Cortex of kidney (tissue), 1 donor: Measurements from ENCODE around the gene UBIAD1.
"Not testable (repeated sequence)": the region's sequence is repeated elsewhere in the genome, so short reads cannot be mapped to it uniquely, and the experiment has no call there.

ENCODE experiments used
- DNase-seq: peaks from one replicate; lab custom pipeline; 2025; lab: John Stamatoyannopoulos, UW

The UBIAD1 gene, protein sequence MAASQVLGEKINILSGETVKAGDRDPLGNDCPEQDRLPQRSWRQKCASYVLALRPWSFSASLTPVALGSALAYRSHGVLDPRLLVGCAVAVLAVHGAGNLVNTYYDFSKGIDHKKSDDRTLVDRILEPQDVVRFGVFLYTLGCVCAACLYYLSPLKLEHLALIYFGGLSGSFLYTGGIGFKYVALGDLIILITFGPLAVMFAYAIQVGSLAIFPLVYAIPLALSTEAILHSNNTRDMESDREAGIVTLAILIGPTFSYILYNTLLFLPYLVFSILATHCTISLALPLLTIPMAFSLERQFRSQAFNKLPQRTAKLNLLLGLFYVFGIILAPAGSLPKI

DNA sequence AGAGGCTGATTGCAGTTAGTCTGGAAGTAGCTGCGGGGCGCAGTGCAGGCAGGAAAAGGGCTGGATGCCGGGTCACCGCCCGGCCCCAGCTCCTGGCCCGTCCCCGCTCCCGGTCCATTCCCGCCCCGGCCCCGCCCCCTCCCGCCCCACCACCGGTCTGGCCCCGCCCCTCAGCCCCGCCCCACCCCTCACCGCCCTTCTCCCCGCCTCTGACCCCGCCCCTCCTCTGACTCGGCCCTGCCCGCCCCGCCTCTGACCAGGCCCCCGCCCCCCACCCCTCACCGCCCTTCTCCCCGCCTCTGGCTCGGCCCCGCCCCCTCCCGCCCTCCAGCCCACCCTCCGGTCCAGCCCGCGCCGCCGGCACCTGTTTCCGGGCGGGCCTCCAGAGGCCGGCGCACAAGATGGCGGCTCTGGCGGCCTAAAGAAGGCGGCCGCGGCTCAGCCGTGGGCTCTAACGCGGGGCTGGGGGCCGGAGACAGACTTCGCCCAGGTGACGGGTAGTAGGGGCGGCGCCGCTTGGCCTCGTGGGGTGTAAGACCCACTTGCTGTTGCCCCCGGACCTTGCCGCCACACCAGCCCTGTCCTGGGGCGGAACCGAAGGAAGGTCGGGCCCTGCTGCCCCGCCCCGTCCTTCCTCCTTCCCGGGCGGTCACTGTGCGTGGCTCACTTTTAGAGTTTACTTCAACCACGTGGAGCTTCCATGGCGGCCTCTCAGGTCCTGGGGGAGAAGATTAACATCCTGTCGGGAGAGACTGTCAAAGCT is at the start of gene UBIAD1:
Gene UBIAD1 (plus strand): TSS at position 367 of the 763 bp plus-strand sequence. CDS start 334 bp downstream, at position 701.
- DNase-seq = no peak

DNA sequence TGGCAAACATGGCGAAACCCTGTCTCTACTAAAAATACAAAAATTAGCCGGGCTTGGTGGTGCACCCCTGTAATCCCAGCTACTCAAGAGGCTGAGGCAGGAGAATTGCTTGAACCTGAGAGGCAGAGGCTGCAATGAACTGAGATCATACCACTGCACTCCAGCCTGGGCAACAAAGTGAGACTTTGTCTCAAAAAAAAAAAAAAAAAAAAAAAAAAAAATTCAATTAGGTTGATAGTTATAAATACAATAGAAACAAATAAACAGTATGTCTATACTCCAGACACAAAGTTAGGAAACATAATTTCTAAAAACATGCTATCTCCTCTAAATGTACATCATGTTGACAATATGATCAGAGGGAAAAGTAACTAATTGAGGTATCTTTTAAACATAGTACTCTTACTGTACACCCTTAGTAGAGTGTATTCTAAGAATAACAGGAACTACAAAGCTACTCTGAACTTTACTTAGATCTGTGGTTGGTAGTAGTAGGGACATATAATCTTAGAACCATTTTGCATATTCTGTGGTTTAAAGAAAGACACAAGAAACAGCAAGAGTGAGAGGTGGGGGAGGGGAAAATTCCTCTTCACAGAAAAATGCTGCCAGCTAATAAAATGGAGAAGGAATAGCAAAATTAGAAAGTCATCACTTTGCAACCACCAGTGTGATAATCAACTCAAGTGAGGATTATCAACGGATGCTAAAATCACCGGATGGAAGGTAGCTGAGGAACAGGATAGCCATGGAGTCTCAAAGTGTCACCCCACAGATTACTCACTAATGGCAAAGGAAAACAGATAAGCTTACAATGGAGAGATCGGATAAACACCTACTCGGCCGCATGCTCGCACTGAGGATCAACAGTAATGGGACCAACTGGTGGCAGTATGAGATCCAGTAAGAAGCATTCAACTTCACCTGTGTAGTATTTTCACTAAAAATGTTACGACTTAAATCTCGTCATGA is 45.6 kb upstream of the UBIAD1 start:
- DNase-seq = no peak

DNA sequence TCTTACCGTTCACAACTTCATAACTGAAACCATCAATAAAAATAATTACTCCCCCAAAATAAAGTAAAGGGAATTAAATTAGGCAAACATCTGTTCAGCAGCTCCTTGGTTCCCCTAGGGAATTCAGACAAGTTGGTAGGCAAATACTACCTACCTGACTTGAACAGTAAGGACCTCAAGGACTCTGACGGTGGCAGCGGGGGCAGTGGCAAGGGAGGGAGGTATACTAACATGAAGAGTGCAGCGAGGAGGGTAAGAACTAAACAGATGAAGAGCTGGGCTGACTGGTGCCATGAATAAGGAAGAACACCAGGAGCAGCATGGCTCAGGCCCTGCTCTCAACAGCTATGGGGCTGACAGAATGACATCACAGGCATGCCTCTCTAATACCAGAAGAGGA is 43.8 kb upstream of the UBIAD1 start:
- no peak for DNase-seq

DNA sequence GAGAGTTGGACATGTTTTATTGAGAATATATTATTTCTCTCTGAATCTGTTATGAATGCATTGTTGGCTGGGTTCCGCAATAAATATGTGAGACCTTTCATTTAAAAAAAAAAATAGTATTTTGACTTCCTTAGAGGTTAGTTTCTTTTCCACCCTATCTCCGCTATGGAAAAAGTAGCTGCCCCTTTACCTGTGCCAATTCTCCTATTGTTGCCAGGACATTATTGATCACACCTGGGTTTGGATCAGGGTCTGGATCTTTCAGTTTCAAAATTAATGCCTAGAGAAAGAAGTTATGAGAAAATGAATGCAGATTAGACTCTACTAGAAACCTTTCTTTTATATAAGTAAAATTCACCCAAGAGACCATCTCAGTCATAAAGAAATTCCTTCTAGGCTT is 39.8 kb upstream of the UBIAD1 start:
- no peak for DNase-seq

DNA sequence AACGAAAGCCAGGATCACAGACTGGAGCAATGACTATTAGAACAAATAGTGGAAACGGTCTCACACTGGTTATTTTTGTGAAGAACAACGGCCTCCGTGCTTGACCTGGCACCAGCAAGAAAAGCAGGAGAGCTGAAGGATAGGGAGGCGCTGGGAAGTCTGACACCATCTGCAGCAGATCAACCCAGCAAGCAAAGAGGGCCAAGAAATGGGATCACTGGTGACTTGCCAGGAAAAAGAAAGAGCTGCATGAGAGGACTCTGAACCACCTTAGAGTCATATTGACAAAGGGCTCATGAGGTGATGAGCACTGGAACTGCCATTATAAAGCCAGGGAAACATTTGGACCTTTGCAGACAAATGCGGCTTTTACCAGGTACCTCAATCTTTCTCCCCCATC is 35.6 kb upstream of the UBIAD1 start:
- DNase-seq = no peak

DNA sequence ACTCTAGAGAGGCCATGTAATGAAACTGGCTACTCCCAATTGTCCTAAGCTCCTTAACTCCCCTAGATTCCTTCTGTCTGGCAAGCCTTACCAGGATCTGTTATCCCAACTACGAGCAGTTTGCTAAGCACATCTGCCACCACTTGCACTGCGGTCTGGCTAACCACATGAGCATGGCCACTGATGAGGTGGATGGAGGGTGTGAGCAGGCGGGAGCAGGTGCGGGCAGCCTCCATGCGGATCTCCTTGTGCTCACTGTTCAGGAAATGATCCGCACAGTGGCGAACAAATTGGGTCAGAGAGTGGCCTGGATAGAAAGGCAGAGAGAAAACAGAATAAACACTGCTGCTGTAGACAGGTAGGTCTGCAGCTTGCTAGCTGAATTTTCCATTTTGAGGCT is 34.7 kb upstream of the UBIAD1 start:
- no peak for DNase-seq

DNA sequence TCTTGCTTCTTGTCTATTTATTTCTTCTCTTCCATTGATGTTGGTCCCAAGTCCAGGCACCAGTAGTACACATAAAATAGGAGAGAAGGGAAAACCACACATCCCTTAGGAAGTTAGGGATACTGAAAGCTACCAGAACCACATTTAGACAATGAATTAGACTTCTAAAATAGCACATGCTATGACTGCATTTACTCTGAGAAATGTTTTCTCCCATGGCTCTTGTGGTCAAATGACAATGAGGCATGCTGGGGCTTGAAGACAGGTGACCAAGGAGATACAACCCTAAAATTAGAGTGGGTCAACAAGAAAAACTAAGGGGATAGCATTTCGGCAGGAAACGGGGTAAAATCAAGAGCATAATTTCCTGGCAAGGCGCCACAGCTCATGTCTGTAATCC is 27.8 kb upstream of the UBIAD1 start:
- no peak for DNase-seq

DNA sequence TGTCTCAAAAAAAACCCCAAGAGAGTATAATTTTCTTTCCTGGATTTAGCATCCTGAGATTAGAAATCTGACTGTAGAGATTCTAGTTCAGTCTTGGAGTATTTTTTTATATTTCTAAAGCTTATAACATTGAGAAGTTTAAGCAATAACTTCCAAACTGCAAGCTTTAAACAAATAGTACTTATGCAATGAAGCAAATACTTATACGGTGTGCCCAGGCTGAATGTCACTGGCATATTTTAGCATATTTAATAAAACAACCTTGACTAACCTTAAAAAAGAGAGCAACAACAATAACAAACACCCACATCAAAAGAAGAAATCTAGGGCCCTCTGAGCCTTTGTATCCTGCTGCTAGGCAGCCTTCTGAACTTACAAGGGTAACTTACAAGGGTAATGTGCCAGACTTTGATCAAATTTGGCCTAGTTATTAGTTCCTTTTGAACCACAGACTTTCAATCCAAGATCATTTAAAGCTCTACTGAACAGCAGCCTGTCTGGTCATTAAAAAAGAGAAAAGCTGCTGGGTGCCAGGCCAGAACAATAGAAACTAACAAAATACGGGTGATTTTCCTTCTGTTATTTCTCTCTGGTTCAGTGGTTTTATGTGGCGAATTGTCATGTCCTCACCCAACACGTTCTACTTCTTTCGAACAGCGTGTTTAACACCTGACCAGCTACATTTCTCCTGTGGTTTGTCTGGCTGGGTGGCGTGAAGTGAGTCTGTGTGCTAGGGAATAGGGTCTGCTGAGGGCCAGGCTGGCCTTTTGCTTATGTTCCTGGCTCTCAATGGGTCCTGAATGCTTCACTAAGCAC is 26.9 kb upstream of the UBIAD1 start:
- DNase-seq = no peak

DNA sequence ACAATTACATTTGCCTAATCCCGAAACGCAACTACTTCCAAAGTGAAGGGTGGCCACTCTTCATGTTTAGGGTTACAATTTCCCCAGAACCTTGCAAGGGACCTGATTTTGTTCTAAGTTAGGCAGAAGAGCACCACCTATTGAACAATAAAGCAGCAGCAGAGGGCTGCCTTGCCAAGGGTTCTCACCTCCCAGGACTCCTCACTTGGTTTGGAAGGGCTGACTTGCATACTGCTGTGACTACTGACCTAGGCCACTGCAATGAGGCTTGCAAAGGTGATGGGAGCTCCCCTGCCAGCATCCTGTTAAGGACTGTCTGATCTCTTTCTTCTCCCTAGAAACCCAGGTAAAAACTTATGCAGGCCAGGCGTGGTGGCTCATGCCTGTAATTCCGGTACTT is 24.8 kb upstream of the UBIAD1 start:
- no peak for DNase-seq

DNA sequence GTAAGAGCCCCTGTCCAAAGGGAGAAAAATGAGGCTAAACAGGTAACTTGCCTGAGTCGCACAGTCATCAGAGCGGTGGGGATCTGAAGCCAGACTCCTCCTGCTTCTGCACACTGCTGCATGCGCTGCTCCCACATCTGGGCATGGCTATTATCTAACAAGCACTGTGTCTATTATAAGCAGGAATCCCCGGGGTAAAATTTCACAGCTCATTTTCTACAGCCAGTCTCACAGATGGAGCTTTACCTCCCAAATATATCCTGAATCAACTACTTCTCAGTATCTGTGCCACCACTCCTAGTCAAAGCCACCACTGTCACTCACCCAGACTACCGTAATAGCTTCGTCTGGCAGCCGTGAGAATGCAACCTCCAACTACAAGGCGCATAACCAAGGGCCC is 20.5 kb upstream of the UBIAD1 start:
- DNase-seq = no peak

DNA sequence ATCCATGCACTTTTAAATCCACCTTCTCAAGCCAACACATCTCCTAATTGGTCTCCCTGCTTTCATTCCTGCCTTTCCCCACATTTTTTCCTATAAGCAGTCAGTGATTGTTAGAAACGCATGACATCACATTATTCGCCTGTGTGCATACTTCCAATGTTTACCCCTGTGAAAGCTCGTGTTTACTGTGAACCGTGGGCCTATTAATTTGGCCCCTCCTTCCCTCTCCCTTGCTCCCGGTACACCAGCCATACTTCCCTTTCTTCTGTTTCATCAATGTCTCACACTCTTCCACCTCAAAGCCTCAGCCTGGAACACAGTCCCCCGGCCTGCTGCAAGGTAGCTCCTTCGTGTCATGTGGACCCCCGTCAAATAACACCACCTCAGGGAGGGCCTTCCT is 19.8 kb upstream of the UBIAD1 start:
- DNase-seq = no peak

DNA sequence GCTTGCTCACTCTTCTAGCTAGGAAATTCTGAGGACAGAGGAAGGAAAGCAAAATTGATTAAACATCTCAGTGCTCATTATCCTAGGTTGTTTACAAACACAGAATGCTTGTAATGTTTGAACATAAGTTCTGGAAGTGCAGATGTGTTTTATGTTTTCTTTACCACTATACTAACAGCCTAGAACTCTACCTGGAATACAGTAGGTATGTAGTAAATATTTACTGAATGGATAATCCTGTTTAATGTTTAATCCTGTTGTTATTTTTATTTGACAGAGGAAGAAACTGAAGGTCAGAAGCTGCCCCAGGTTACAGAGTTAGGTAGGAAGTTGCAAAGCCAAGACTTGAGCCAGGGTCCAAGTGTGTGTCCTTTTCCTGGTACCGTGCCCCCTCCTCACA is 16.7 kb upstream of the UBIAD1 start:
- DNase-seq = no peak

DNA sequence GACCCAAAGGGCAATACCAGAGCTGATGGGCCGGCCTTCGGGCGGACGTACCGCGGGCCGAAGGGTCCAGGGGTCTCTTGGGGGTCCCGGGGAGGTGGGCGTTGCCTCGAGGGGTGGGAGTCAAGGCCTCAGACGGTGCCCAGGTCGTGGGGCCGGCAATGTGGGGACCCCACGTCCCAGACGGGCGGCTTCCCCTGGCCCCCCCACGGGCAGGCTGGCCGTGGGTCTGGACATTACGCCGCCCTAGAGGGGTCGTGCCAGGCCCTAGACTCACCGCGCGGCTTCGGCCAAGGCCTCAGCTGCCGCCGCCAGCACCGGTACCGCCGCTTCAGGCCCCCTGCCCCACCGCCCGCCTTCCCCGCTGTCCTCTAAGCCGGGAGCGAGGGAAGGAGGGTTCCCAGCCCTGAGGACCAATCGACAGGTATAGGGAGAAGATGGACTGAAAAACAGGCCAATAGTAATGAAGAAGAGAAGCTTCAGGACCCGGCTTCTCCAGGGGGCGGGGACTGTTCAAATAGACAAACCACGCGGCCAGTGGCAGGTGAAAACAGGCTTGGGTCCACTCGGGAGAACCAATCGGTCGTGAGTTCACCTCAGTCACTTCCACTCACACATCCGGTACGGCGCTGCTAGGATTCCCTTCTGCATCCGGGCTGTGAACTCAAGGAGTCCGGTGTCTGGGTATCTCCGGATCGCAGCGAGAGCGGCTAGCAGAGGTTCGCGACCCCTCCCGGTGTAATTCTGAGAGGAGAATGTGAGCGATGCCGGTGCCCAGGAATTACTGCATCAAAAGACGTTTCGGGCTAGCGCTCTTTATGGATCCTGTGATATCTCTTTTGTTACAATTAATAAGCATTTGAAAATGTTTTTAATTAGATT is 10.6 kb upstream of the UBIAD1 start, which contains the start of gene MTOR:
Gene MTOR (minus strand): TSS at position 381 of the 879 bp plus-strand sequence. CDS start 3,142 bp downstream, outside the sequence.
- no peak for DNase-seq

DNA sequence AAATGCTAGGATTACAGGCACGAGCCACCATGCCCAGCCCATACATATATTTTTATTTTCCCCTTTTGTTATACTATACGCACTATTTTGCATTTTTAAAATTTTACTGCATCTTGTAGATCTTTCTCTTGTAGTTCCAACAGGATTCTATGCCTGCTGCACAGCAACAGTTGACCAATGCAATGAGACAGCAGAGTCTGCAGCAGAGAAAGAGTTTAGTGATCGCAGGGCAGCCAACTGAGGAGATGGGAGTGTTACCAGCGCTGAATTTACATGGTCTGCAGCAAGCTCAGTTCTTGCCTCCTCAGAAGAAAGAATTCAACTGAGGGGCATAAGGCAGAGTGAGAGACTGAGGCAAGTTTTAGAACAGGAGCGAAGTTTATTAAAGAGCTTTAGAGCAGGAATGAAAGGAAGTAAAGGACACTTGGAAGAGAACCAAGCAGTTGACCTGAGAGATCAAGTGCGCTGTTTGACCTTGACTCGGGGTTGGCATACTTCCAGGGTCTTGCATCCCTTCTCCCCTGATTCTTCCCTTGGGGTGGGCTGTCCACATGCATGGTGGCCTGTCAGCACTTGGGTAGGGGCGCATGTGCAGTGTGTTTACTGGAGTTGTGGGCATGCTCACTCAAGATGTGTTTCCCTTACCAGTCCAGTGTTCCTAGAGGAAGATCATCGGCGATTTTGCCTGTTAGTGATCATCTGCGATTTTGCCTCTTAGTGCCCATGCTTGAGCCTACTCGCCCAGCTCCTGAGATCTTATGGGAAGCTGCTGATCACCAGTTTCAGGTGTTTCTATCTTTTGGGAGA is 6.5 kb upstream of the UBIAD1 start:
- DNase-seq = no peak

DNA sequence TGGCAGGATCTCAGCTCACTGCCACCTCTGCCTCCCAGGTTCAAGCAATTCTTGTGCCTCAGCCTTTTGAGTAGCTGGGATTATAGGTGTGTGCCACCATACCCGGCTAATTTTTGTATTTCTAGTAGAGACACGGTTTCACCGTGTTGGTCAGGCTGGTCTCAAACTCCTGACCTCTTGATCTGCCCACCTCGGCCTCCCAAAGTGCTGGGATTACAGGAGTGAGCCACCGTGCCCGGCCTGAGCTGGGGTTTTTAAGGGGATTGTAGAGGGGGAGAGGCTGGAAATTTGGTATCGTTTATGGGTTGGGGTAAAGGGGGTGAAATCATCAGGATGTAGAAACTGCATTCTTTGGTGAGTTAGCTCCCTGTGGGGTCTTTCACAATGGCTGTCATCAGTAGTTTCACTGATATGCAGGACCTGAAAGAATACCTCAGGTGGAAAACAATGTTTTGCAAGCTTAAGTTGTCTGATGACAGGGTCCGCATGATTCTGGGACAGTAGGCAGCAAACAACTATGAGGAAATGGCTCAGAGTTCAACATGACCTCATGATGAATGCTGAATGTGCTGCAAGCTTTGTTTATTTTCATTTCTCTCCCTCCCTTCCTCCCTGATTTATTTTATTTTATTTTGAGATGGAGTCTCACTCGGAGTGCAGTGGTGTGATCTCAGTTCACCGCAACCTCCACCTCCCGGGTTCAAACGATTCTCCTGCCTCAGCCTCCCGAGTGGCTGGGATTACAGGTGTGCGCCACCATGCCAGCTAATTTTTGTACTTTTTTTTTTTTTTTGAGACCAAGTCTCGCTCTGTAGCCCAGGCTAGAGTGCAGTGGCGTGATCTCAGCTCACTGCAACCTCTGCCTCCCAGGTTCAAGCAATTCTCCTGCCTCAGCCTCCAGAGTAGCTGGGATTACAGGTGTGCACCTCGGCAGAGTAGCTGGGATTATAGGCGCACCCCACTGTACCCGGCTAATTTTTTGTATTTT is 5.4 kb upstream of the UBIAD1 start:
- DNase-seq = not testable (repeated sequence)

DNA sequence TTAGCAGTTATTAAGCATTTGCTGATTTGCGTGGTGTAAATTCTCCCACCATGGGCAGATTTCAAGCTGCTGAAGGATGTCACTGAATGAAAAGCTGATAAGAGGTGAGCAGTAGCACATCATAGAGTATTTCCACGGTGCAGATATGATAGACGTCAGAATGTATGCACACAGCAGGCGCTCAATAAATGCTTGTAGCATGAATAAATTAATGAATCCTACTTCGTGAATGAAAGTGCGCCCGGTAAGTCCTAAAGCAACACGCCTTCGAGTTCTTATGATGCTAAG is 510 bp upstream of the UBIAD1 start:
- DNase-seq = no peak

DNA sequence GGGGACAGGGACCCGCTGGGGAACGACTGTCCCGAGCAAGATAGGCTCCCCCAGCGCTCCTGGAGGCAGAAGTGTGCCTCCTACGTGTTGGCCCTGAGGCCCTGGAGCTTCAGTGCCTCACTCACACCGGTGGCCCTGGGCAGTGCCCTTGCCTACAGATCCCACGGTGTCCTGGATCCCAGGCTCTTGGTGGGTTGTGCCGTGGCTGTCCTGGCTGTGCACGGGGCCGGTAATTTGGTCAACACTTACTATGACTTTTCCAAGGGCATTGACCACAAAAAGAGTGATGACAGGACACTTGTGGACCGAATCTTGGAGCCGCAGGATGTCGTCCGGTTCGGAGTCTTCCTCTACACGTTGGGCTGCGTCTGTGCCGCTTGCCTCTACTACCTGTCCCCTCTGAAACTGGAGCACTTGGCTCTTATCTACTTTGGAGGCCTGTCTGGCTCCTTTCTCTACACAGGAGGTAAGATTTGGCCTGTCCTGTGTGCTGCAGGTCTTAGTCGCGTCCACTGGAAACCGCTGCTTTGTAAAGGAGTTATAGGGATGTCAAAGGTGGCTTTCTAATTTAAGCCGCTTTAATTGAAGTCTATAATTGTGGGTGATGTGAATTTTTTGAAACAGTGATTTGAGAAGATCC is 717 bp downstream of the UBIAD1 start:
- no peak for DNase-seq

DNA sequence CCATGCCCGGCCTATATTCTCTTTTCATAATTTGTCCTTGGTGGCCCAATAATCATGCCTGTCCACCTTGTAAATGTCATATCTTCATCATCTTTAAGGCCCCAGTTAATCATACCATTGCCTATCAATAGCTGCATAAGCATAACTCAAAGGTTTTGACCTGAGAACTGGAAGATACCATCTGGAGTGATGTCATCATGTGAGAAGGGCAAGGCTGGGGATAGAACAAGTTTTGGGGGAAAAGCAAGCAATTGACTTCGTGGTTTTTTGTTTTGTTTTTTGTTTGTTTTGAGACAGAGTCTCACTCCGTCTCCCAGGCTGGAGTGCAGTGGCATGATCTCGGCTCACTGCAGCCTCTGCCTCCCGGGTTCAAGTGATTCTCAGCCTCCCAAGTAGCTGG is 6.2 kb downstream of the UBIAD1 start:
- no peak for DNase-seq
